HEK293 (cell line): ENCODE data around the gene ZNRF1.

Experiments
- ATF2 ChIP-seq: fragments of 450-650 bp; formaldehyde crosslinking; IDR thresholded peaks from 2 replicates; pipeline ENCODE4 v1.5.1; 2016; ENCODE audit warnings: missing biosample characterization, missing genetic modification characterization, low read depth
- BCL11A ChIP-seq: fragments of 450-650 bp; formaldehyde crosslinking; IDR thresholded peaks from 2 replicates; pipeline ENCODE4 v1.5.1; 2016; ENCODE audit warnings: low read depth, missing biosample characterization, missing genetic modification characterization
- CTCF ChIP-seq: fragments of 450-650 bp; formaldehyde crosslinking; IDR thresholded peaks from 2 replicates; pipeline ENCODE4 v1.5.1; 2016; ENCODE audit warnings: missing biosample characterization, missing genetic modification characterization
- GLIS1 ChIP-seq: fragments of 450-650 bp; formaldehyde crosslinking; IDR thresholded peaks from 2 replicates; pipeline ENCODE4 v1.5.1; 2016; ENCODE audit warnings: missing biosample characterization, missing genetic modification characterization
- TSHZ1 ChIP-seq: fragments of 450-650 bp; formaldehyde crosslinking; IDR thresholded peaks from 2 replicates; pipeline ENCODE4 v1.5.1; 2016; ENCODE audit warnings: missing biosample characterization, missing genetic modification characterization, borderline replicate concordance
- YY1 ChIP-seq: fragments of 450-650 bp; formaldehyde crosslinking; IDR thresholded peaks from 2 replicates; pipeline ENCODE4 v1.5.1; 2018; ENCODE audit warnings: missing biosample characterization, missing genetic modification characterization
- ZBTB44 ChIP-seq: fragments of 450-650 bp; IDR thresholded peaks from 2 replicates; pipeline ENCODE4 v1.5.1; 2018; ENCODE audit warnings: missing biosample characterization, mild to moderate bottlenecking, missing genetic modification characterization
- ZBTB49 ChIP-seq: fragments of 450-650 bp; formaldehyde crosslinking; IDR thresholded peaks from 2 replicates; pipeline ENCODE4 v1.5.1; 2016; ENCODE audit warnings: missing biosample characterization, missing genetic modification characterization, low read depth
- ZEB2 ChIP-seq: fragments of 450-650 bp; formaldehyde crosslinking; IDR thresholded peaks from 2 replicates; pipeline ENCODE4 v1.5.1; 2016; ENCODE audit warnings: missing biosample characterization, missing genetic modification characterization
- ZNF175 ChIP-seq: fragments of 450-650 bp; formaldehyde crosslinking; IDR thresholded peaks from 2 replicates; pipeline ENCODE4 v1.5.1; 2016; ENCODE audit warnings: missing biosample characterization, missing genetic modification characterization
- ZNF280C ChIP-seq: fragments of 450-650 bp; formaldehyde crosslinking; IDR thresholded peaks from 2 replicates; pipeline ENCODE4 v1.5.1; 2016; ENCODE audit warnings: missing biosample characterization, missing genetic modification characterization
- ZNF488 ChIP-seq: fragments of 450-650 bp; formaldehyde crosslinking; IDR thresholded peaks from 2 replicates; pipeline ENCODE4 v1.5.1; 2016; ENCODE audit warnings: missing biosample characterization, missing genetic modification characterization
- ZNF664 ChIP-seq: fragments of 450-650 bp; formaldehyde crosslinking; IDR thresholded peaks from 2 replicates; pipeline ENCODE4 v1.5.1; 2016; ENCODE audit warnings: missing biosample characterization, missing genetic modification characterization
- ZNF792 ChIP-seq: fragments of 450-650 bp; formaldehyde crosslinking; IDR thresholded peaks from 2 replicates; pipeline ENCODE4 v1.5.1; 2016; ENCODE audit warnings: missing biosample characterization, missing genetic modification characterization

GRCh38 chr16:74999219-74999608 is 390 bp downstream of the ZNRF1 start:
- TF ChIP-seq ZNF280C (tag by site-specific recombination) (no peak), CTCF (tag by site-specific recombination) (no peak), ZBTB49 (tag by site-specific recombination) (no peak), BCL11A (tag by site-specific recombination) (no peak), ZNF664 (tag by site-specific recombination) (no peak), ATF2 (tag by site-specific recombination) (no peak), YY1 (tag by site-specific recombination) (no peak), ZBTB44 (tag by site-specific recombination) (no peak), GLIS1 (no peak), ZNF175 (no peak), ZEB2 (no peak), TSHZ1 (no peak), ZNF488 (no peak), ZNF792 (tag by site-specific recombination) (no peak)
